ENCODE data around the gene PEX5.

The PEX5 gene

GRCh38 chr12:7154042-7154441 is 35.4 kb upstream of the PEX5 start:
- no peak overlapping the region for H3K4me3 ChIP-seq (ENCODE audit: insufficient read length, low read depth)
- H3K27me3 ChIP-seq (ENCODE audit: insufficient read depth, insufficient read length) = no peaks in the 10 kb centered on the region
- DNase-seq (ENCODE audit: low read depth, low spot score) = no peak
- peaks cover 2% of the 10 kb centered on the region for H3K4me1 ChIP-seq (ENCODE audit: insufficient read depth, insufficient read length)
- H3K9ac ChIP-seq (ENCODE audit: insufficient read length, low read depth) = no peak overlapping the region
- H3K9me3 ChIP-seq (ENCODE audit: insufficient read depth, low read length) = no peaks in the 10 kb centered on the region
- peaks cover 60% of the 10 kb centered on the region for H3K36me3 ChIP-seq (ENCODE audit: insufficient read depth, insufficient read length, low read length)
- TF ChIP-seq ZNF274 (IDR thresholded peaks at IDR 0.05; ENCODE audit: low read depth, low read length) (no peak), SUZ12 (IDR thresholded peaks at IDR 0.05; ENCODE audit: extremely low read depth, insufficient read depth, insufficient read length) (no peak), YY1 (IDR thresholded peaks at IDR 0.05; ENCODE audit: insufficient read depth, insufficient read length) (no peak)

GRCh38 chr12:7154901-7155470 is 34.5 kb upstream of the PEX5 start:
- DNase-seq (ENCODE audit: low read depth, low spot score) = no peak
- H3K36me3 ChIP-seq (ENCODE audit: insufficient read depth, insufficient read length, low read length) = peaks cover 53% of the 10 kb centered on the region
- no peak overlapping the region for H3K4me3 ChIP-seq (ENCODE audit: insufficient read length, low read depth)
- H3K9me3 ChIP-seq (ENCODE audit: insufficient read depth, low read length) = no peaks in the 10 kb centered on the region
- peaks cover 4% of the 10 kb centered on the region for H3K4me1 ChIP-seq (ENCODE audit: insufficient read depth, insufficient read length)
- TF ChIP-seq SUZ12 (IDR thresholded peaks at IDR 0.05; ENCODE audit: extremely low read depth, insufficient read depth, insufficient read length) (no peak), ZNF274 (IDR thresholded peaks at IDR 0.05; ENCODE audit: low read depth, low read length) (no peak), YY1 (IDR thresholded peaks at IDR 0.05; ENCODE audit: insufficient read depth, insufficient read length) (no peak)
- no peaks in the 10 kb centered on the region for H3K27me3 ChIP-seq (ENCODE audit: insufficient read depth, insufficient read length)
- no peak overlapping the region for H3K9ac ChIP-seq (ENCODE audit: insufficient read length, low read depth)

DNA sequence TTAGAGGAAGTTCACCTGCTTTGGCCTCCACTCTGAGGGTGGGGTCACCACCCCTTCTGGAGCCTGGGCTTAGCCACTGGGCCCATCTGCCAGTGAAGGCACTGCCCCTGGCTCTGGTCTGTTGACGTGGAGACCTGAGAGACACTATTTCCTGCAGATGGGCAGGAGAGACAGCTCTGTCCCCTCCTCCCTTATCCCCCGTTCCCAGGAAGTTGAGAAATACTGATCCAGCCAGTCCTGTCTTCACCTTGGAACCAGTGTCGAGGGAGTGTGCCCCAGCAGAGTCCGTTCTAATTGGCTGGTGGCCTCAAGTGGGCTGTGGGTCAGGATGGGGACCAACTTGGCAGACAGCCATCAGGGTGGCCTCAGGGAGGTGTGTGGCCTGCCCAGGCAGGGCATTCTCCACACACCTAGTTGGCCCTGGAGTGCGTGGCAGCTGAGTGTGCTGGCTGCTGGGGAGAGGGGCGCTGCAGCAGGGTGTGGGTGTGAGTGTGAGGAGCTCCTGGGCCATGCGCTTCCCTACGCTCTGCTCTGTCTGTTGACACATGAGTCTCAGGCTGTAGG is 33.9 kb upstream of the PEX5 start:
- Histone ChIP-seq H3K4me1 (ENCODE audit: insufficient read depth, insufficient read length) (peaks cover 4% of the 10 kb centered on the region), H3K4me3 (ENCODE audit: insufficient read length, low read depth) (no peak overlapping the region), H3K9me3 (ENCODE audit: insufficient read depth, low read length) (no peaks in the 10 kb centered on the region), H3K36me3 (ENCODE audit: insufficient read depth, insufficient read length, low read length) (peaks cover 47% of the 10 kb centered on the region), H3K9ac (ENCODE audit: insufficient read length, low read depth) (no peak overlapping the region), H3K27me3 (ENCODE audit: insufficient read depth, insufficient read length) (no peaks in the 10 kb centered on the region)
- DNase-seq (ENCODE audit: low read depth, low spot score) = no peak
- TF ChIP-seq ZNF274 (IDR thresholded peaks at IDR 0.05; ENCODE audit: low read depth, low read length) (no peak), SUZ12 (IDR thresholded peaks at IDR 0.05; ENCODE audit: extremely low read depth, insufficient read depth, insufficient read length) (no peak), YY1 (IDR thresholded peaks at IDR 0.05; ENCODE audit: insufficient read depth, insufficient read length) (no peak)

DNA sequence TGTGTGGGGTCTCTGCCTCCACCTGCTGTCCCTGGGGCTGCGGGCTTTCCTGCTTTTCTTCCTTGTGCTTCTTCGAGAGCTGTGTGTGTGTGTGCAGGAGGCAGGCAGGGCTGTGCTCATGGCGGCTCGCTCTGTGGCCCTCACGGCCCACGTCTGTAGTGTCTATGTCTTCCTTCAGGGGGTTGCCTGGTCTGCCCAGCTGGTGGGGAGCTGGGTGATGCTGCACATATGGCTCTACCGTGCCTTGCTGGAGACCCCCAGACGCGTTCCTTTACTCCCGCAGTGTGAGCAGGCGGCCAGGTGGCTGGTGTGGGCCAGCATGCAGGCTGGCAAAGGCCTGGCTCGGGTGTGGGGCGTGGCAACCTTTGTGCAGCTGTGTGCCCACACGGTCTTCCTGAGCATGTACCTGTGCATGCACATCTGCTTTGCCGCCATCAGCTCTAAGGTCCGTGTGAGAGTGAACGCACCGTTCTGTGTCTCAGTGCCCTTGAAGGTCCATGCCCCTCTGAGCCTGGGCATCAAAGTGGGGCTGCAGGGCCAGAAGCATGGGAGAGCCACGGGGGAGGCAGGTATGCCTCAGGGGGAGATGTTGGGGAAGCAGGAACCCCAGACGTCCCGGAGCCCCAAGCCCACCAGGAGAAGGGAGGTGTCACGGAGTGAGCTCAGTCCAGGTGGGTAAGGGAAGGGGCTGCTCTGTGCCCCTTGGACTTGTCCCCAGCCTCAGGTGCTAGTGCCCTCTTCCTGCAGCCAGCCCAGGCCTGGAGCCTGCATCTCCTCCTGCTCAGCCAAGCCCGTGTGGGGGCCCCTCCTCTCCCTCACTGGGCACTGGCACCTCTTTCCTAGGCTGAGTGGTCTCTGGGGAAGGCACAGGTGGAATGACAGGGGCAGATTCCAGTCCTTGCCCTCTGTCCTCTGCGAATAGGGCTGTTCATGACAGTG is 33.0 kb upstream of the PEX5 start:
- no peaks in the 10 kb centered on the region for H3K27me3 ChIP-seq (ENCODE audit: insufficient read depth, insufficient read length)
- DNase-seq (ENCODE audit: low read depth, low spot score) = no peak
- peaks cover 4% of the 10 kb centered on the region for H3K4me1 ChIP-seq (ENCODE audit: insufficient read depth, insufficient read length)
- H3K4me3 ChIP-seq (ENCODE audit: insufficient read length, low read depth) = no peak overlapping the region
- peaks cover 37% of the 10 kb centered on the region for H3K36me3 ChIP-seq (ENCODE audit: insufficient read depth, insufficient read length, low read length)
- H3K9ac ChIP-seq (ENCODE audit: insufficient read length, low read depth) = no peak overlapping the region
- TF ChIP-seq ZNF274 (IDR thresholded peaks at IDR 0.05; ENCODE audit: low read depth, low read length) (no peak), SUZ12 (IDR thresholded peaks at IDR 0.05; ENCODE audit: extremely low read depth, insufficient read depth, insufficient read length) (no peak), YY1 (IDR thresholded peaks at IDR 0.05; ENCODE audit: insufficient read depth, insufficient read length) (no peak)
- no peaks in the 10 kb centered on the region for H3K9me3 ChIP-seq (ENCODE audit: insufficient read depth, low read length)

- H3K27me3 ChIP-seq (ENCODE audit: insufficient read depth, insufficient read length) = no peaks in the 10 kb centered on the region
- no peak overlapping the region for H3K9ac ChIP-seq (ENCODE audit: insufficient read length, low read depth)
- TF ChIP-seq ZNF274 (IDR thresholded peaks at IDR 0.05; ENCODE audit: low read depth, low read length) = no peak
- TF ChIP-seq YY1 (IDR thresholded peaks at IDR 0.05; ENCODE audit: insufficient read depth, insufficient read length) = no peak
- TF ChIP-seq SUZ12 (IDR thresholded peaks at IDR 0.05; ENCODE audit: extremely low read depth, insufficient read depth, insufficient read length) = no peak
- no peak for DNase-seq (ENCODE audit: low read depth, low spot score)
- peaks cover 33% of the 10 kb centered on the region for H3K36me3 ChIP-seq (ENCODE audit: insufficient read depth, insufficient read length, low read length)
- H3K4me1 ChIP-seq (ENCODE audit: insufficient read depth, insufficient read length) = peaks cover 4% of the 10 kb centered on the region
- H3K4me3 ChIP-seq (ENCODE audit: insufficient read length, low read depth) = no peak overlapping the region
- no peaks in the 10 kb centered on the region for H3K9me3 ChIP-seq (ENCODE audit: insufficient read depth, low read length)
Observed at GRCh38 chr12:7157391-7157790, 32.1 kb upstream of the PEX5 start.

DNA sequence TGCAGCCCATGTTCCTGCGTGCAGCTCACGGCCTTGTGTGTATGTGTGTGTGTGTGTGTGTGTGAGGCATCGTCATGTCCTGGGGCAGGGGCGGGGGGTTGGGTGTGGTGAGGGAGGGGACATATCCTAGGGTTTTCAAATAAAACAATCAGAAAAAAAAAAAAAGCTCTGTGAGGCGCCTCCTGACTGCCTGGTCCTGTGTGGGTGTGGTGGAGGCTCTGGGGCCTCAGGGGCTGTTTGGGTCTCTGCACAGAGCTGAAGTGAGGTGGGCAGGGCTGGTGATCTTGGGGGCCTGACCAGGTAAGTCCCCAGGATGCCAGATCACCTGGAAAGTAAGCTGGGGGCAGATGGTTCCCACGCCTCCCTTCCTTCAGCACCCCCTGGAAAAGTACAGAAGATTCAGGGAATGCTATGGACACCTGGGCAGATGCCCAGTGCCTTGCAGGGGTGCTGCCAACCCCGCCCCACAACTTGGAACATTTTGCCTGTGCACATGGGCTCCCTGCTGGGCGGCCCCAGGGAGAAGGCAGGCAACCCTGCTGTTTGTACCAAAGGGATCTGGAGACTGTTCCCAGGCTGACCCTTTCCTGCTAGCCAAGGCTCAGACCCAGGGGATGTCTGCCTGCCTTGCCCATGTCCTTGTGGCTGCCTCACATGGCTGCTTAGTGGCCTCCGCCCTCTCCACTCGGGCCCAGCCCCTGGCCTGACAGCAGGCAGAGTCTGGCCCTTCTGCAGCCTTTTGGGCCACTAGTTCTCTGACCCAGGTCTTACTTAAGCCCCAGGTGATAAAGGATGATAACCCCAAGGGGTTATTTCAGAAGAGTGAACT is 30.5 kb upstream of the PEX5 start:
- H3K27me3 ChIP-seq (ENCODE audit: insufficient read depth, insufficient read length) = peaks cover 6% of the 10 kb centered on the region
- H3K4me1 ChIP-seq (ENCODE audit: insufficient read depth, insufficient read length) = peaks cover 4% of the 10 kb centered on the region
- no peak overlapping the region for H3K4me3 ChIP-seq (ENCODE audit: insufficient read length, low read depth)
- no peak overlapping the region for H3K9ac ChIP-seq (ENCODE audit: insufficient read length, low read depth)
- peaks cover 30% of the 10 kb centered on the region for H3K36me3 ChIP-seq (ENCODE audit: insufficient read depth, insufficient read length, low read length)
- no peak for DNase-seq (ENCODE audit: low read depth, low spot score)
- TF ChIP-seq SUZ12 (IDR thresholded peaks at IDR 0.05; ENCODE audit: extremely low read depth, insufficient read depth, insufficient read length) = no peak
- TF ChIP-seq ZNF274 (IDR thresholded peaks at IDR 0.05; ENCODE audit: low read depth, low read length) = no peak
- no peak for TF ChIP-seq YY1 (IDR thresholded peaks at IDR 0.05; ENCODE audit: insufficient read depth, insufficient read length)
- peaks cover 11% of the 10 kb centered on the region; the same call in 1 of the 2 replicates for H3K9me3 ChIP-seq (ENCODE audit: insufficient read depth, low read length)
